Ishikawa (cell line): ENCODE results near the gene KSR2.

Experiments
- CEBPB ChIP-seq: IDR thresholded peaks from 2 replicates; pipeline ENCODE4 v1.6.1; 2012
- CREB1 ChIP-seq: IDR thresholded peaks from 2 replicates; pipeline ENCODE4 v1.6.1; 2012; ENCODE audit warnings: low read depth
- EGR1 ChIP-seq: IDR thresholded peaks from 2 replicates; pipeline ENCODE4 v1.6.1; 2012
- EP300 ChIP-seq: IDR thresholded peaks from 2 replicates; pipeline ENCODE4 v1.6.1; 2012; ENCODE audit warnings: borderline replicate concordance
- FOXM1 ChIP-seq: IDR thresholded peaks from 2 replicates; pipeline ENCODE4 v1.6.1; 2012; ENCODE audit warnings: low read depth, borderline replicate concordance
- NFIC ChIP-seq: IDR thresholded peaks from 2 replicates; pipeline ENCODE4 v1.6.1; 2012
- RAD21 ChIP-seq: IDR thresholded peaks from 2 replicates; pipeline ENCODE4 v1.6.1; 2012; ENCODE audit warnings: low read depth
- TAF1 ChIP-seq: IDR thresholded peaks from 2 replicates; pipeline ENCODE4 v1.6.1; 2012; ENCODE audit warnings: low read depth, mild to moderate bottlenecking
- TCF12 ChIP-seq: IDR thresholded peaks from 2 replicates; pipeline ENCODE4 v1.6.1; 2012; ENCODE audit warnings: low read depth
- TEAD4 ChIP-seq: IDR thresholded peaks from 2 replicates; pipeline ENCODE4 v1.6.1; 2012
- YY1 ChIP-seq: IDR thresholded peaks from 2 replicates; pipeline ENCODE4 v1.6.1; 2012; ENCODE audit warnings: low read depth
- ZBTB7A ChIP-seq: IDR thresholded peaks from 2 replicates; pipeline ENCODE4 v1.6.1; 2012; ENCODE audit warnings: low read depth
- TF ChIP-seq, protein P1 (sequence below): IDR thresholded peaks from 2 replicates; pipeline ENCODE4 v1.6.1; 2012
- TF ChIP-seq, protein P2 (sequence below): IDR thresholded peaks from 2 replicates; pipeline ENCODE4 v1.6.1; 2012
- TF ChIP-seq, protein P3 (sequence below): IDR thresholded peaks from 2 replicates; pipeline ENCODE4 v1.6.1; 2012; ENCODE audit warnings: low read depth, mild to moderate bottlenecking

KSR2 gene

DNA sequence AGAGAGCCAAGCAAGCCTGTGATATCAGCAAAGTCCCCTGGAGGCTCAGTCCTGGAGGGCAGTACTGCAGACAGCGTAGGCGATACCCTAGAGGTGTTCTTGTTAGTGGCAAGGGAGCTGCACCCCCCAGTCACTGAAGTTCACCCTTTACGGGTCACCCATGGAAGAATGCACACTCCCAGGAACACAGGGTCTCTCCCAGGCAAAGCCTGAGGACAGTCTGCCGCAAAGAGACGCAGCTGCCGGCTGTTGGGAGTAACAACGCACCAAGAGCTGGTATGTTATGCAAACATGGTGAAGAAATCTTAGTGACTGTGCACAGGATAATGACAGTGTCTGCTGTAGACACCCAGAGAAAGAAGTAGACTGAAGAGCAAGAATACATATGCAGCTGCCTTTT, 563.9 kb downstream of the KSR2 start:
- no peak for TF ChIP-seq CREB1
- TF ChIP-seq, protein P1, sequence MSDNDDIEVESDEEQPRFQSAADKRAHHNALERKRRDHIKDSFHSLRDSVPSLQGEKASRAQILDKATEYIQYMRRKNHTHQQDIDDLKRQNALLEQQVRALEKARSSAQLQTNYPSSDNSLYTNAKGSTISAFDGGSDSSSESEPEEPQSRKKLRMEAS: no peak
- no peak for TF ChIP-seq TAF1
- TF ChIP-seq RAD21: no peak
- TF ChIP-seq EGR1: no peak
- TF ChIP-seq, protein P2, sequence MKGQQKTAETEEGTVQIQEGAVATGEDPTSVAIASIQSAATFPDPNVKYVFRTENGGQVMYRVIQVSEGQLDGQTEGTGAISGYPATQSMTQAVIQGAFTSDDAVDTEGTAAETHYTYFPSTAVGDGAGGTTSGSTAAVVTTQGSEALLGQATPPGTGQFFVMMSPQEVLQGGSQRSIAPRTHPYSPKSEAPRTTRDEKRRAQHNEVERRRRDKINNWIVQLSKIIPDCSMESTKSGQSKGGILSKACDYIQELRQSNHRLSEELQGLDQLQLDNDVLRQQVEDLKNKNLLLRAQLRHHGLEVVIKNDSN: no peak
- TF ChIP-seq YY1: no peak
- no peak for TF ChIP-seq ZBTB7A
- TF ChIP-seq NFIC: no peak
- no peak for TF ChIP-seq TCF12
- TF ChIP-seq, protein P3, sequence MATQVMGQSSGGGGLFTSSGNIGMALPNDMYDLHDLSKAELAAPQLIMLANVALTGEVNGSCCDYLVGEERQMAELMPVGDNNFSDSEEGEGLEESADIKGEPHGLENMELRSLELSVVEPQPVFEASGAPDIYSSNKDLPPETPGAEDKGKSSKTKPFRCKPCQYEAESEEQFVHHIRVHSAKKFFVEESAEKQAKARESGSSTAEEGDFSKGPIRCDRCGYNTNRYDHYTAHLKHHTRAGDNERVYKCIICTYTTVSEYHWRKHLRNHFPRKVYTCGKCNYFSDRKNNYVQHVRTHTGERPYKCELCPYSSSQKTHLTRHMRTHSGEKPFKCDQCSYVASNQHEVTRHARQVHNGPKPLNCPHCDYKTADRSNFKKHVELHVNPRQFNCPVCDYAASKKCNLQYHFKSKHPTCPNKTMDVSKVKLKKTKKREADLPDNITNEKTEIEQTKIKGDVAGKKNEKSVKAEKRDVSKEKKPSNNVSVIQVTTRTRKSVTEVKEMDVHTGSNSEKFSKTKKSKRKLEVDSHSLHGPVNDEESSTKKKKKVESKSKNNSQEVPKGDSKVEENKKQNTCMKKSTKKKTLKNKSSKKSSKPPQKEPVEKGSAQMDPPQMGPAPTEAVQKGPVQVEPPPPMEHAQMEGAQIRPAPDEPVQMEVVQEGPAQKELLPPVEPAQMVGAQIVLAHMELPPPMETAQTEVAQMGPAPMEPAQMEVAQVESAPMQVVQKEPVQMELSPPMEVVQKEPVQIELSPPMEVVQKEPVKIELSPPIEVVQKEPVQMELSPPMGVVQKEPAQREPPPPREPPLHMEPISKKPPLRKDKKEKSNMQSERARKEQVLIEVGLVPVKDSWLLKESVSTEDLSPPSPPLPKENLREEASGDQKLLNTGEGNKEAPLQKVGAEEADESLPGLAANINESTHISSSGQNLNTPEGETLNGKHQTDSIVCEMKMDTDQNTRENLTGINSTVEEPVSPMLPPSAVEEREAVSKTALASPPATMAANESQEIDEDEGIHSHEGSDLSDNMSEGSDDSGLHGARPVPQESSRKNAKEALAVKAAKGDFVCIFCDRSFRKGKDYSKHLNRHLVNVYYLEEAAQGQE: no peak
- TF ChIP-seq CEBPB: no peak
- TF ChIP-seq TEAD4: no peak
- TF ChIP-seq EP300: no peak
- no peak for TF ChIP-seq FOXM1

DNA sequence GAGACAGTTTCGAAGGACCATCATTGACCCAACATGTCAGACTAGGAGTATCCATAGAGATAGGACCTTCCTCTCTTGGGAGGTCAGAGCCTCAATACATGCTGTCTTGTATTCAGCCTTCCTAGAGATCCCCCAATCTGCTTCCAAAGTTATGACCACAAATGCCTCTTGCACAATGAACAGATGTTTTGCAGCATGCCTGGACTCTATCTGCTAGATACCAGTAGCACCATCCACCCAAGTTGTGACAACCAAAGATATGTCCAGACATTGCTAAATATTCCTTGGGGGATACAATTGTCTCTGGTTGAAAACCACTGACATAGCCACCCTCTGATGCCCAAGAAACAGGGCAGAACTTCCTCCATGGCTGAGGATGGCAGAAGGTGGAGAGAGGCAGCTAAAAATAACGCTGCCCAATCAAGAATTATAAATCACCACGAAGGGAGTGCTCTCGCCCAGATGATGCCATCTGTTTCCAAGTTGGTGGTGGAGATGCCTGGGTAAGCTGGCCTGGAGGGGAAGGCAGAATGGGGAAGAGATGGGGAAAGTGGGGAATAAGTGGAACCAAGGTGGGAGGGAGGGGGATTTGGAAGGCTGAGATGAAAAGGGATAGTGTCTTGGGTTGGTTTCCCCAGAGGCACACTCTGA, 564.5 kb downstream of the KSR2 start:
- TF ChIP-seq RAD21 (no peak), EP300 (no peak), ZBTB7A (no peak), CEBPB (no peak)
- TF ChIP-seq, protein P1: no peak

DNA sequence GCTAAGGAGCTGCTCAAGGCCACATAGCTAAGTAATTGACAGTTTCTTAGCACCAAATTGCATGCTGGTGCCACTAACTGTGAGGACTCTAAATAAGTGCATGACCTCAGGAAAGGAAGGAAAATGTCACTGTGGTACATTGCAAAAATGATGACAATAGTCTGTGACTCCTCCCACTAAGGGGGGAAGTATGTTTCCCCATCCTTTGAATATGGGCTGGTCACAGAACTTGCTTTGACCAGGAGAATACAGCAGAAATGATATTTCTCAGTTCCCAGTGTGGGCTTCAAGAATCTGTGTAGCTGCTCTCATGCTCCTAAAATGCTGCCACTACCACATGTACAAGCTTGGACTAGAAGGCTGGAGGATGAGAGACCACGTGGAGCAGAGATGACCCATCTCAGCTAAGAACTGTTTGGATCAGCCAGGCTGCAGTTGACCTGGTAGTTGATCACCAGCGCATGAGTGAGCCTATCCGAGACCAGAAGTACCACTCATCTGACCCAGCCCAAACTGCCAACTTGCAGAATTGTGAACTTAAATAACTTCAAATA, 565.1 kb downstream of the KSR2 start:
- TF ChIP-seq FOXM1 (no peak), NFIC (no peak), YY1 (no peak), EGR1 (no peak), CREB1 (no peak), RAD21 (no peak), EP300 (no peak), ZBTB7A (no peak), TEAD4 (no peak), TCF12 (no peak), CEBPB (no peak), TAF1 (no peak)
- TF ChIP-seq, protein P2: no peak
- TF ChIP-seq, protein P1: no peak
- TF ChIP-seq, protein P3: no peak
